HEK293 (cell line): ENCODE data around the gene ASAH2.

Experiments used
- CTCF ChIA-PET: fragments of 350-600 bp; formaldehyde crosslinking; extraction: SDS; loops from one replicate; lab custom pipeline; 2021; ENCODE audit warnings: antibody characterized with exemption; lab: Yijun Ruan, JAX
- POLR2A ChIA-PET: fragments of 300-600 bp; formaldehyde crosslinking; extraction: SDS; loops from one replicate; lab custom pipeline; 2020; ENCODE audit warnings: antibody characterized with exemption, inconsistent platforms; lab: Yijun Ruan, JAX
- H3K27ac ChIP-seq: fragments of 200-500 bp; sonication (Bioruptor generic); 2 replicates; pipeline ENCODE4 v1.5.1; 2014; ENCODE audit warnings: low read depth, low read length, control low read depth, inconsistent platforms; ENCODE audit errors: extremely low read depth
- H3K36me3 ChIP-seq, 2 experiments: fragments of 200-500 bp in 1 of 2; sonication (Bioruptor generic) in 1 of 2; 1 replicate in 1 of 2; 2 replicates in 1 of 2; pipeline ENCODE4 v1.5.1; 2014 to 2017; ENCODE audit warnings: inconsistent platforms in 2 of 2, low read length in 2 of 2; ENCODE audit not compliant: control insufficient read depth in 2 of 2, insufficient read depth in 1 of 2
- H3K4me1 ChIP-seq: fragments of 200-500 bp; sonication (Bioruptor generic); 2 replicates; pipeline ENCODE4 v1.5.1; 2014; ENCODE audit warnings: mild to moderate bottlenecking, low read length, inconsistent platforms; ENCODE audit not compliant: control insufficient read depth, insufficient read depth
- H3K4me3 ChIP-seq: 2 replicates; pipeline ENCODE4 v1.5.1; 2011; ENCODE audit warnings: low read depth, mild to moderate bottlenecking, control low read depth, low read length, moderate library complexity
- H3K9me3 ChIP-seq: fragments of 200-500 bp; sonication (Bioruptor generic); 2 replicates; pipeline ENCODE4 v1.5.1; 2014; ENCODE audit warnings: low read depth, low read length, inconsistent platforms; ENCODE audit not compliant: control insufficient read depth, insufficient read depth
- KLF16 ChIP-seq: fragments of 450-650 bp; formaldehyde crosslinking; IDR thresholded peaks from 2 replicates; pipeline ENCODE4 v1.5.1; 2017; ENCODE audit warnings: missing biosample characterization, missing genetic modification characterization
- PRDM1 ChIP-seq: fragments of 450-650 bp; formaldehyde crosslinking; IDR thresholded peaks from 2 replicates; pipeline ENCODE4; 2016; ENCODE audit warnings: missing biosample characterization, missing genetic modification characterization
- ZNF121 ChIP-seq: fragments of 450-650 bp; formaldehyde crosslinking; IDR thresholded peaks from 2 replicates; pipeline ENCODE4 v1.5.1; 2016; ENCODE audit warnings: missing biosample characterization, missing genetic modification characterization
- ZNF184 ChIP-seq: fragments of 450-650 bp; IDR thresholded peaks from 2 replicates; pipeline ENCODE4 v1.5.1; 2018; ENCODE audit warnings: missing biosample characterization, mild to moderate bottlenecking, missing genetic modification characterization
- ZNF19 ChIP-seq: fragments of 450-650 bp; formaldehyde crosslinking; IDR thresholded peaks from 2 replicates; pipeline ENCODE4; 2016; ENCODE audit warnings: missing biosample characterization, missing genetic modification characterization, low read depth
- ZNF248 ChIP-seq: fragments of 450-650 bp; formaldehyde crosslinking; IDR thresholded peaks from 2 replicates; pipeline ENCODE4 v1.5.1; 2017; ENCODE audit warnings: missing biosample characterization, missing genetic modification characterization
- ZNF274 ChIP-seq, 2 experiments: fragments of 200-500 bp in 1 of 2; fragments of 450-650 bp in 1 of 2; sonication (Bioruptor generic) in 1 of 2; formaldehyde crosslinking in 1 of 2; IDR thresholded peaks; 2 replicates each; pipeline versions ENCODE4 v1.5.1 to v1.6.1; 2014 to 2016; ENCODE audit warnings: borderline replicate concordance in 1 of 2, inconsistent platforms in 1 of 2, low read length in 1 of 2, missing biosample characterization in 1 of 2, missing genetic modification characterization in 1 of 2
- ZNF311 ChIP-seq: fragments of 450-650 bp; formaldehyde crosslinking; IDR thresholded peaks from 2 replicates; pipeline ENCODE4 v1.5.1; 2017; ENCODE audit warnings: missing biosample characterization, missing genetic modification characterization, borderline replicate concordance
- ZNF473 ChIP-seq: fragments of 450-650 bp; formaldehyde crosslinking; IDR thresholded peaks from 2 replicates; pipeline ENCODE4 v1.5.1; 2017; ENCODE audit warnings: missing biosample characterization, missing genetic modification characterization
- ZNF521 ChIP-seq: fragments of 450-650 bp; formaldehyde crosslinking; IDR thresholded peaks from 2 replicates; pipeline ENCODE4 v1.5.1; 2017; ENCODE audit warnings: missing biosample characterization, mild to moderate bottlenecking, missing genetic modification characterization
- ZNF561 ChIP-seq: fragments of 450-650 bp; IDR thresholded peaks from 2 replicates; pipeline ENCODE4 v1.5.1; 2018; ENCODE audit warnings: missing biosample characterization, missing genetic modification characterization, borderline replicate concordance
- ZNF654 ChIP-seq: fragments of 450-650 bp; formaldehyde crosslinking; IDR thresholded peaks from 2 replicates; pipeline ENCODE4 v1.5.1; 2016; ENCODE audit warnings: low read depth, missing biosample characterization, missing genetic modification characterization
- ZNF660 ChIP-seq: fragments of 450-650 bp; IDR thresholded peaks from 2 replicates; pipeline ENCODE4 v1.5.1; 2018; ENCODE audit warnings: missing biosample characterization, mild to moderate bottlenecking, missing genetic modification characterization
- ZNF837 ChIP-seq: fragments of 450-650 bp; formaldehyde crosslinking; IDR thresholded peaks from 2 replicates; pipeline ENCODE4 v1.5.1; 2016; ENCODE audit warnings: missing biosample characterization, missing genetic modification characterization
- ZSCAN16 ChIP-seq: fragments of 450-650 bp; formaldehyde crosslinking; IDR thresholded peaks from 2 replicates; pipeline ENCODE4 v1.5.1; 2016; ENCODE audit warnings: missing biosample characterization, missing genetic modification characterization
- TF ChIP-seq, protein P1 (sequence below): fragments of 450-650 bp; formaldehyde crosslinking; IDR thresholded peaks from 2 replicates; pipeline ENCODE4 v1.5.1; 2016; ENCODE audit warnings: missing biosample characterization, missing genetic modification characterization
- TF ChIP-seq, protein P2 (sequence below): fragments of 450-650 bp; formaldehyde crosslinking; IDR thresholded peaks from 2 replicates; pipeline ENCODE4 v1.5.1; 2017; ENCODE audit warnings: missing biosample characterization, missing genetic modification characterization
- TF ChIP-seq, protein P3 (sequence below): fragments of 450-650 bp; formaldehyde crosslinking; conservative IDR thresholded peaks from 2 replicates; pipeline ENCODE4 v1.5.1; 2016; ENCODE audit warnings: low read depth, missing biosample characterization, missing genetic modification characterization

The ASAH2 gene

DNA sequence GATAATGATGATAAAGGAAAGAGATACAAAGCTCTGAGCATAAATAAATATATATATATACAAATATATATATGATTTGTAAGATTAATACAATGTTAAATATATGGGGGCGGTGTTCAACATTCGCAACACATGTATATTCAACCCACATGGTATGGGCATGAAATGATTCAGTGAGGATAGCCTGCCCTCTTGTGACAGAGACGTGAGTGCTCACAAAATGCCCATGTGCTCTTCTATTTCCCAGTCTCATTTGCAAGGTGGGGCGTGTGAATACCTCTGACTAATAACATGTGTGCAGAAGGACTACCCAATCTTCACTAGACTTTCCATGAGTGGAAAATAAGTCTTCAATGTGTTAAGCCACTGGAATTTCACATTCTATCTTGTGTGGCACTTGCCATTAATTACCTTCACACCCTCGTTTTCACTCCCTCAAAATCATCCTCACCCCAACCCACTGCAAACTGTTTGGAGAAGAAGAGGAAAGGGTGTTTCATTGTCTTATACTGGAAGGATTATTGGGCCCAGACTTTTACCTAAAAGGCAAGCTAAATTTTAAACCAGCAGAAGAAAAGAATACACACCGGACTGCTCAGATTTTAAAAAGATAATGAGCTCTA, 26.9 kb downstream of the ASAH2 start:
- no peaks in the 10 kb centered on the region for H3K9me3 ChIP-seq
- TF ChIP-seq ZNF654 (tag by site-specific recombination) (peak; percentile 95), ZNF660 (tag by site-specific recombination) (peak; percentile 53; the same call in 1 of the 2 replicates), ZNF274 (IDR thresholded peaks at IDR 0.05; ENCODE audit: low read length) (no peak), ZNF274 (tag by site-specific recombination; IDR thresholded peaks at IDR 0.05; ENCODE audit: borderline replicate concordance) (no peak), PRDM1 (tag by site-specific recombination) (0 out of 2 replicates have a peak, but pooled peaks have one; percentile 9), ZNF837 (tag by site-specific recombination) (no peak)
- TF ChIP-seq, protein P1, sequence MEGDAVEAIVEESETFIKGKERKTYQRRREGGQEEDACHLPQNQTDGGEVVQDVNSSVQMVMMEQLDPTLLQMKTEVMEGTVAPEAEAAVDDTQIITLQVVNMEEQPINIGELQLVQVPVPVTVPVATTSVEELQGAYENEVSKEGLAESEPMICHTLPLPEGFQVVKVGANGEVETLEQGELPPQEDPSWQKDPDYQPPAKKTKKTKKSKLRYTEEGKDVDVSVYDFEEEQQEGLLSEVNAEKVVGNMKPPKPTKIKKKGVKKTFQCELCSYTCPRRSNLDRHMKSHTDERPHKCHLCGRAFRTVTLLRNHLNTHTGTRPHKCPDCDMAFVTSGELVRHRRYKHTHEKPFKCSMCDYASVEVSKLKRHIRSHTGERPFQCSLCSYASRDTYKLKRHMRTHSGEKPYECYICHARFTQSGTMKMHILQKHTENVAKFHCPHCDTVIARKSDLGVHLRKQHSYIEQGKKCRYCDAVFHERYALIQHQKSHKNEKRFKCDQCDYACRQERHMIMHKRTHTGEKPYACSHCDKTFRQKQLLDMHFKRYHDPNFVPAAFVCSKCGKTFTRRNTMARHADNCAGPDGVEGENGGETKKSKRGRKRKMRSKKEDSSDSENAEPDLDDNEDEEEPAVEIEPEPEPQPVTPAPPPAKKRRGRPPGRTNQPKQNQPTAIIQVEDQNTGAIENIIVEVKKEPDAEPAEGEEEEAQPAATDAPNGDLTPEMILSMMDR (tag by site-specific recombination): peak; percentile 60
- POLR2A ChIA-PET: no interaction called here
- no peaks in the 10 kb centered on the region for H3K4me1 ChIP-seq
- H3K4me3 ChIP-seq: no peak overlapping the region
- H3K36me3 ChIP-seq: no peaks in the 10 kb centered on the region
- H3K27ac ChIP-seq: no peak overlapping the region
- CTCF ChIA-PET: interaction anchor here (0.5 to 4.6 kb wide), 15 partner anchors 9 to 1561 kb away, joined by 3 to 35 read pairs (median 3); no protein-coding TSS in a partner anchor

DNA sequence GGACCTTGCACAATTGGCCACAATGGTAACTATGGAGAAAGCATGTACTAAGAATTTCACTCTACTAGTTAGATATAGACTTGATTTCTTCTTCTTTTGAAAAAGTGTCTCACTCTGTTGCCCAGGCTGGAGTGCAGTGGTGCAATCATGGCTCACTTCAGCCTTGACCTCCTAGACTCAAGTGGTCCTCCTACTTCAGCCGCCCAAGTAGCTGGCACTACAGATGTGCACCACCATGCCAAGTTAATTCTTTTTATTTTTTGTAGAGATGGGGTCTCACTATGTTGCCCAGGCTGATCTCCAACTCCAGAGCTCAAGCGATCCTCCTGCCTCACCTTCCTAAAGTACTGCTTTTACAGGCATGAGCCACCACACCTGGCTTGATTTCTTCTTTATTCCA, 29.1 kb downstream of the ASAH2 start:
- no peaks in the 10 kb centered on the region for H3K9me3 ChIP-seq
- no peaks in the 10 kb centered on the region for H3K36me3 ChIP-seq
- H3K4me3 ChIP-seq: no peak overlapping the region
- CTCF ChIA-PET: interaction anchor here (0.7 to 4.6 kb wide), 3 partner anchors 10 to 628 kb away, joined by 3 to 35 read pairs (median 4); no protein-coding TSS in a partner anchor
- no peak overlapping the region for H3K27ac ChIP-seq
- POLR2A ChIA-PET: no interaction called here
- TF ChIP-seq ZSCAN16: no peak
- TF ChIP-seq, protein P2, sequence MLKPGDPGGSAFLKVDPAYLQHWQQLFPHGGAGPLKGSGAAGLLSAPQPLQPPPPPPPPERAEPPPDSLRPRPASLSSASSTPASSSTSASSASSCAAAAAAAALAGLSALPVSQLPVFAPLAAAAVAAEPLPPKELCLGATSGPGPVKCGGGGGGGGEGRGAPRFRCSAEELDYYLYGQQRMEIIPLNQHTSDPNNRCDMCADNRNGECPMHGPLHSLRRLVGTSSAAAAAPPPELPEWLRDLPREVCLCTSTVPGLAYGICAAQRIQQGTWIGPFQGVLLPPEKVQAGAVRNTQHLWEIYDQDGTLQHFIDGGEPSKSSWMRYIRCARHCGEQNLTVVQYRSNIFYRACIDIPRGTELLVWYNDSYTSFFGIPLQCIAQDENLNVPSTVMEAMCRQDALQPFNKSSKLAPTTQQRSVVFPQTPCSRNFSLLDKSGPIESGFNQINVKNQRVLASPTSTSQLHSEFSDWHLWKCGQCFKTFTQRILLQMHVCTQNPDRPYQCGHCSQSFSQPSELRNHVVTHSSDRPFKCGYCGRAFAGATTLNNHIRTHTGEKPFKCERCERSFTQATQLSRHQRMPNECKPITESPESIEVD (tag by site-specific recombination): no peak
- no peak for TF ChIP-seq ZNF248 (tag by site-specific recombination)
- TF ChIP-seq ZNF121 (tag by site-specific recombination): peak; percentile 55
- no peaks in the 10 kb centered on the region for H3K4me1 ChIP-seq

DNA sequence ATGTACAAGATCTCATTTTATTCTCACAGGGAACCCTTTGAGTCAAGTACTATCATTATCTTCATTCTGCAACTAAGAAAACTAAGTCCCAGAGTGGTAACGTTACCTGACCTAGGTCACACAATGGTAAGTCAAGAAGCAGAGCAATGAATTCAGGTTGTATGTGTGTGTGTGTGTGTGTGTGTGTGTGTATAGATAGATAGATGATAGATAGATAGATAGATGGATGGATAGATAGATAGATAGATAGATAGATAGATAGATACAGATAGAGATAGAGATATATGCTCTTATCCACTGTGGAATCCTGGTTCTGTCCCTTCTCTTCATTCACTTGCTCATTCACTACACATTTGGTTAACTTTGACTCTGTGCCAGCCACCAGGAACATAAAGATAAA, 29.8 kb downstream of the ASAH2 start:
- CTCF ChIA-PET: interaction anchor here (4.6 kb wide), 1 partner anchor 627 kb away, joined by 35 read pairs; no protein-coding TSS in a partner anchor
- H3K4me3 ChIP-seq: no peak overlapping the region
- no peak overlapping the region for H3K27ac ChIP-seq
- 0 out of 2 replicates have a peak, but pooled peaks cover 2% of the 10 kb centered on the region for H3K4me1 ChIP-seq
- POLR2A ChIA-PET: no interaction called here
- H3K9me3 ChIP-seq: no peaks in the 10 kb centered on the region
- no peaks in the 10 kb centered on the region for H3K36me3 ChIP-seq
- TF ChIP-seq, protein P3, sequence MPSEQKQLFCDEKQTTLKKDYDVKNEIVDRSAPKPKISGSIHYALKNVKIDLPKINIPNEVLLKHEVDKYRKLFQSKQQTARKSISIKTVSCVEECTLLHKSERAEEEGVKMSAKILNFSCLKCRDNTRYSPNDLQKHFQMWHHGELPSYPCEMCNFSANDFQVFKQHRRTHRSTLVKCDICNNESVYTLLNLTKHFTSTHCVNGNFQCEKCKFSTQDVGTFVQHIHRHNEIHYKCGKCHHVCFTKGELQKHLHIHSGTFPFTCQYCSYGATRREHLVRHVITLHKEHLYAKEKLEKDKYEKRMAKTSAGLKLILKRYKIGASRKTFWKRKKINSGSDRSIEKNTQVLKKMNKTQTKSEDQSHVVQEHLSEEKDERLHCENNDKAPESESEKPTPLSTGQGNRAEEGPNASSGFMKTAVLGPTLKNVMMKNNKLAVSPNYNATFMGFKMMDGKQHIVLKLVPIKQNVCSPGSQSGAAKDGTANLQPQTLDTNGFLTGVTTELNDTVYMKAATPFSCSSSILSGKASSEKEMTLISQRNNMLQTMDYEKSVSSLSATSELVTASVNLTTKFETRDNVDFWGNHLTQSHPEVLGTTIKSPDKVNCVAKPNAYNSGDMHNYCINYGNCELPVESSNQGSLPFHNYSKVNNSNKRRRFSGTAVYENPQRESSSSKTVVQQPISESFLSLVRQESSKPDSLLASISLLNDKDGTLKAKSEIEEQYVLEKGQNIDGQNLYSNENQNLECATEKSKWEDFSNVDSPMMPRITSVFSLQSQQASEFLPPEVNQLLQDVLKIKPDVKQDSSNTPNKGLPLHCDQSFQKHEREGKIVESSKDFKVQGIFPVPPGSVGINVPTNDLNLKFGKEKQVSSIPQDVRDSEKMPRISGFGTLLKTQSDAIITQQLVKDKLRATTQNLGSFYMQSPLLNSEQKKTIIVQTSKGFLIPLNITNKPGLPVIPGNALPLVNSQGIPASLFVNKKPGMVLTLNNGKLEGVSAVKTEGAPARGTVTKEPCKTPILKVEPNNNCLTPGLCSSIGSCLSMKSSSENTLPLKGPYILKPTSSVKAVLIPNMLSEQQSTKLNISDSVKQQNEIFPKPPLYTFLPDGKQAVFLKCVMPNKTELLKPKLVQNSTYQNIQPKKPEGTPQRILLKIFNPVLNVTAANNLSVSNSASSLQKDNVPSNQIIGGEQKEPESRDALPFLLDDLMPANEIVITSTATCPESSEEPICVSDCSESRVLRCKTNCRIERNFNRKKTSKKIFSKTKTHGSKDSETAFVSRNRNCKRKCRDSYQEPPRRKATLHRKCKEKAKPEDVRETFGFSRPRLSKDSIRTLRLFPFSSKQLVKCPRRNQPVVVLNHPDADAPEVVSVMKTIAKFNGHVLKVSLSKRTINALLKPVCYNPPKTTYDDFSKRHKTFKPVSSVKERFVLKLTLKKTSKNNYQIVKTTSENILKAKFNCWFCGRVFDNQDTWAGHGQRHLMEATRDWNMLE: no peak
- TF ChIP-seq ZNF184 (tag by site-specific recombination) (no peak), ZNF311 (tag by site-specific recombination) (no peak), ZNF521 (no peak), ZNF473 (tag by site-specific recombination) (no peak), ZNF561 (tag by site-specific recombination) (no peak), ZNF19 (tag by site-specific recombination) (no peak), KLF16 (tag by site-specific recombination) (no peak)
